ENCODE results near the gene ATF3.

The ATF3 gene, protein sequence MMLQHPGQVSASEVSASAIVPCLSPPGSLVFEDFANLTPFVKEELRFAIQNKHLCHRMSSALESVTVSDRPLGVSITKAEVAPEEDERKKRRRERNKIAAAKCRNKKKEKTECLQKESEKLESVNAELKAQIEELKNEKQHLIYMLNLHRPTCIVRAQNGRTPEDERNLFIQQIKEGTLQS

DNA sequence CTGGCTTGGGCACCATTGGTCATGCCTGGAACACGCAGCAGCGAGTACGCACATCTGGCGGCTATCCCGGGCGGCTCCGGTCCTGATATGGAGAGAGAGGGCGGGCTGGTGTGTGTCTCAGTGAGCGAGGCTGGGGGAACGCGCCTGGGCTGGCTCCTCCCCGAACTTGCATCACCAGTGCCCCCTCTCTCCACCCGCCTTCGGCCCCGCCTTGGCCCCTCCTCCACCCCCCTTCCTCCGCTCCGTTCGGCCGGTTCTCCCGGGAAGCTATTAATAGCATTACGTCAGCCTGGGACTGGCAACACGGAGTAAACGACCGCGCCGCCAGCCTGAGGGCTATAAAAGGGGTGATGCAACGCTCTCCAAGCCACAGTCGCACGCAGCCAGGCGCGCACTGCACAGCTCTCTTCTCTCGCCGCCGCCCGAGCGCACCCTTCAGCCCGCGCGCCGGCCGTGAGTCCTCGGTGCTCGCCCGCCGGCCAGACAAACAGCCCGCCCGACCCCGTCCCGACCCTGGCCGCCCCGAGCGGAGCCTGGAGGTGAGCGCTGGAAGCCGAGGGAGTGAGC is at the start of gene ATF3:
Gene ATF3, plus strand, starts transcription at position 370 of the 567 bp plus-strand sequence. CDS start 6,261 bp downstream, outside the sequence.
- peak; percentile 100 for DNase-seq

DNA sequence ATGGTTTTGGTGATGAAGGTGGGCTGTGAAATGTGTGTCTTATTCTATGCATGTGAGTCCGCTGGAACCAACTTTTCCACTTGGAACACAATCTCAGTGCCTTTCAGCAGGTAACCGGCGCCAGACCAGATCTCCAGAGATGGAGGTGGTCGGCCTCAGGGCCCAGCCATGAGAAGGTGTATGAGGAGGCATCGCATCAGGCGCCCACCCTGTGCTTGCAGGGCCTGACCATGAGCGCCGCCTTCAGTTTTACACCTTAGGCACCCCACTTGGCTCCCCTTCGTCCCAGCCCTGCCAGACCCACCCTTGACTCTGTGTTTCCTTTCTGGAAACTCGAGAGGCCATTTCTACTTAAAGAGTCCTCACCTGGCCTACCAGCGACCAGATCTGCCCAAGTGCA is 48.6 kb upstream of the ATF3 start:
- DNase-seq, result no peak

DNA sequence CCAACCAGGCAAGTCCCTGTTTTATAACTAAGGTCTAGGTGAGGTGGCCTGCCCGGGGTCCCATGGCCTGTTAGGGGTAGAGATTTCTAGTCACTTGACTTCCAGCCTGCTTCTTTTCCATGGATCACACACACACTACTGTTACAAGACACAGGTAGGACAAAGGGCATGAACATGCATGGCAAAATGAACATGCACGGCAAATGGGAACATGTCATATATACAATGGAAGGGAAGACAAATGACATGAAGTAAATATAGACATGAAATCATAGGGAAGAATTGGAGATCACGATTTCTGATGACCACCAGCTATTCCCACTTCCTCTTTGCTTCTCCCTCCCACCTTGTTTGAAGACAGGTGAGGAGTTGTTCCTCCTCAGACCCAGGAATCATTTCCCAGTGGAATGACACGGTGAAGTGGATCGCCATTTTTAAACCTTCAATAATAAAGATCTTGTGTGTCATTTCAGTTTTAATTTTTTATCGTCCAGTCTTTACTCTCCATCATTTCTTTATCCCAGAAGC is 47.6 kb upstream of the ATF3 start:
- DNase-seq, result no peak

DNA sequence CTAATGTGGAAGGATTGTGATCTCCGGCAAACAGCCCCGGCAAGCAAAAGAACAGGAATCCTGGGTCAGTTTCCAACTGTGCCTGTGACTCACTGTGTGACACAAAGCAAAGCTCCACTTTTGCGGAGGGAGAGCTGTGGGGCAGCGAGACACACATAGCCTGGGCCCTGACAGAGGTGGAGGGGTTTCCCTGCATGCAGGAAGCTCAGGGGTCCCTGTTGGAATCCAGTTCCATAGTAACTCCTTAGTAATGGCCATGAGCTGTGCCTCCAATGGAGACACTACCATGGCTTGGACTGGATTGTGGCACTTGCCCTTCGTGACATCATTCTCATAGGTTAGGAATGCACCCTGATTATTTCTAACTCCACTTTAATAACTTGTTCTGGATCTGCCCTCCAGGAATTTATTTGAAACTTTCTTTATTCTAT is 47.0 kb upstream of the ATF3 start:
- DNase-seq, result no peak

DNA sequence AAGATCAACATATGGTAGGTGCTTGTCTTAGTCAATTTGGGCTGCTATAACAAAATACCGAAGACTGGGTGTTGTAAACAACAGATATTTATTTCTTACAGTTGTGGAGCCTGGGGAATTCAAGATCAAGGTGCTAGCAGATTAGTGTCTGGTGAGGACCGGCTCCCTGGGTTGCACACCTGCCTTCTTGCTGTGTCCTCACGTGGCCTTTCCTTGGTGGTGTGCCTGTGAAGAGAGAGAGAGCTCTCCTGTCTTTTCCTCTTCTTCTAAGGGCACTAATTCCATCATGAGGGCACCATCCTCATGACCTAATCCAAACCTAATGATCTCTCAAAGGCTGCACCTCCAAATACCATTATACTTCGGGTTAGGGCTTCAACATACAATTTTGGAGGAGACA is 45.8 kb upstream of the ATF3 start:
- DNase-seq, result no peak

DNA sequence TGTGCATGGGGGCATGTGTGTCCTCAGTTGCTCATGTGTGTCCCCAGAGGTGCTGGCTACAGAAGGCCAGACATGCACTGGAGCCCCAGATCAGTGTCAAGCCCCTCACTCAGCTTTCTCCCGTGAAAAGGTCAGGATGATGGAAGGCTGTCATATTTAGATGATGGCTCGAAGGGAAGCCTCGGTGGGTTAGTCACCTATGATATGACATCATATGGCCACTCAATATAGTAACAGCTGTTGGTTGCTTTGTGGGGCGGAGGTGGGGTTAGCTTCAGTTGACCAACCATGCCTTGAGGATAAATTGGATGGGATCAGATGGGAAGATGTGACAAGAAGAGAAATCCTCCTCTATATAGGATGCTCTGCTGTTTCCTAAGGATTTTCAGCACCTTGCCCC is 43.5 kb upstream of the ATF3 start:
- no peak for DNase-seq

DNA sequence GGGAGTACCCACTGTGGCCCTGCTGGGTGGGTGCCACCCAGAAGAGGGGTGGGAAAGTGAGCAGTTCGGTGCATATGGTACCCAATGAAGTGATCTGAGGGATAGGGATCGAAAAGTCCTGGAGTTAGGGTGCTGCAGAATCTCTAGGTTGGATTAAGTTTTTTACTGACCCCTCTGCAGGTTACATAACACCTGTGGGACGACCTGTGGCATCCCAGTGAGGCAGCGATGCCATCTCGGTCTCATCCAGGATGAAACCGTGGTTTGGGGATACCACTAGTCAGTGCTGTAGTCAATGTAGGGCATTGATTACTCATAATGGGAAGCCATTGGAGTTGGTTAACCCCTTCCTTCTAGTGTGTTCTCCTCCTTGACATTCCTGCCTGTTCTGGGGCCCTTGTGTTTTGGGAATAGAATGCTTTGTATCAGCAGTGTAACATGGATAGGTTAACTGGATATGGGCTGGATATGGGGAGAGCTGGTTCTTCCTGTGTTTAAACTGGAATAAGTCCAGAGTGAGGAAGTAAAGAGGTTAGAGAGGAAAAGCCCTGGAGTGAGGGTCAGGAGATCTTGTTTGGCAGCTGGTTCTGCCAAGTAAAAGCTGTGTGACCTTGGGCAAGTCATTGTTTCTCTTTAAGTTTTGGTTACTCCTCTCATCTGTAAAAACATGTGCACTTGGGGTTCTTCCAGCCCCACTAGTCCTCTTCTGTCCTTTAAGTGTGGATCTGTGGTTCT is 42.8 kb upstream of the ATF3 start:
- DNase-seq, result no peak

DNA sequence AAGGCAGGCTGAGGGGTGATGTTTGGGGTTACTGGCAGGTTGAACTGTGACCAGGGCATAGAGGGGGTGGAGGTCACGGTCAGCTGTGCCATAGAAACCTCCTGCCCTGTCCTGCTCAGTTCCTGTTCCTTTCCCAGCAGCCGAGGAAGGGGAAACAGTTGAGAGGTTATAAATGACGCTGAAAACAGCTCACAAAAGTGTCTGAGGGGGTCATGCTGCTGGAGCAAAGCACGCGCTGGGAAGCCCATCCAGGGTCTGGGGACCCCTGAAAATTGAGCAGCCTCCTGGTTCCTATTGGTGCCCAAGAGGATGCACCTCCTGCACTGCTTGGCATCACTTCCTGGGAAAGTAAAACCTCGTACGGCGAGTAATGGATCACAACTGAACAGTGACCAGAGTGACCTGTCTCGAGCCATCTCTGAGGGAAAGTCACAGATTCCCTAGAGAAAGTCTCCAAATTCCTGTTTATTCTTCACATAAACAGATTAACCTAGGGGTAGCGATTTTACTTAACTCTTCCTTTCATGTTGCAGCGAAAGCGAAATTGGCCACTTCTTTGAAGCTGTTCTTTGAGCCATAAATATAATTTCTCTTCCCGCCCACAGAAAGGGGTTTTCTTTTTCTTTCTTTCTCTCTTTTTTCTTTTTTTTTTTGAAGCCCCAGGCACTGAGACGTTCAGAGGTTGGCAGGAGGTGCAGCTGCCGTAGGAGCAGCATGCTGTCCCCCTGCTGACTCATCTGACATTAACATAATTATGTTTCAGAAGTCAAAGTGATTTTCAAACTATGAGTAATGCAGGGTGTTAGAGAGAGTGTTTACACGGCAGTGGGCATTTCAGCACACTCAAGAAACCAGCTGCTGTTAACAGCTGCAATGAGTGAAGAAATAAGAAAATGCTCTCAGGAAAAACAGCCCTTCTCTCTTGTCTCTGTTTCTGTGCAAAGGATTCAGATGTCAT is 41.8 kb upstream of the ATF3 start:
- peak; percentile 62 for DNase-seq

DNA sequence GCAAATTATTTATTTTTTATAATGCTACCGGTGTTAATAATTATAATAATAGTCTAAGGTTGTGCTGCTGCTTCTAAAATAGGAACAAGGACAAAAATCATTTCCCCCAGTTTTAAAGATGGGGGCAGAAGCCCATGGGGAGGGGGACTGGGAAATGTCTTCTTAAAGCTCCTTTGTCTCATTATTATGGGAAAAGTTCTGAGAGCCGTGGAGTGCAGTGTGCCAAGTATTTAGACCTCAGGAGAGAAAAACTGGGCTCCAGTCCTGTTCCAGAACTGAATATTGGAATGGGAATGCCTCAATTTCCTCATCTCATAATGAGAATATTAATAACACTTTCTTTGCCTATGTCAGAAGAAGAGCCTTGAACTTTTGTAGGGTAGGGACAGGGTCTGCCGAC is 40.9 kb upstream of the ATF3 start:
- DNase-seq, result no peak

DNA sequence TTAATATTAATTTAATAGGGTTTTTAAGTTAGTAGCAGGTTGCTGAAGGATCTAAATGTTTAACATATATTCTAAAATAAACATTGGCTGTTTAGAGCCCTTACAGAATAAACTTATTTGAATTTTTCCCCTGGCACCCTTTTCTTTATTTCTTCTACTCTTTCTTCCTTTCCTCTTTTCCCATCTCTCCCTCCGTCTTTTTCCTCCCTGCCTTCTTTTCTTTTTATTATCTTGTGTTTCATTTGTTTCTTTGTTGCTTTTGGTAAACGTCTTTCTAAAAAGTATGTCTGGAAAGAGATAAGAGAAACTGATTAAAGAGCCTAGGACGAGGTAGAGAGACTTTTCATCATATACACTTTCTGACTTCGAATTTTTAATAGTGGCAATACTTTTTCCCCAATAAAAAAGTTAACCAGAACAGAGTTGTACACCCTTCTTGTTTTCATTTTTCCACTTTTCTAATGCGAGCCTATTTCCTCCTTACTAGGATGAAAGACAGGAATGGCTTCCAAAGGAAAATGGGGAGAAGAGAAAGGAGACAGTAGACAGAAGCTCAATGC is 39.5 kb upstream of the ATF3 start:
- no peak for DNase-seq

DNA sequence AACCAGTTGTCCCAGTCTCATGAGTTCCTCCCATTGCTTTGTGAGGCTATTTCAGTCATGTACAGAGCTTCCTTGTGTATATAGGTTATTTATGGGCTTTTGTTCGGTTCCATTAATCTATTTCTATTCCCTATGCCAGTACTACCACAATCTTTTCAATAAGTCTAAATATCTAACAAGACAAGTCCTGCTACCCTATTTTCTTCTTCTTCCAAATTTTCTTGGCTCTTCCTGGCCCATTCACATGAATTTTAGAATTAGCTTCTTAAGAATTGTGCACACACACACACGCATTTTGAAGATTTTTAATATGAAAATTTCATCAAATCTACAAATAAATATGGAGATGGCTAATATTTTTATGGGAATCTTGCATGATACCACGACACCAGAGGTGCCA is 33.8 kb upstream of the ATF3 start:
- no peak for DNase-seq

DNA sequence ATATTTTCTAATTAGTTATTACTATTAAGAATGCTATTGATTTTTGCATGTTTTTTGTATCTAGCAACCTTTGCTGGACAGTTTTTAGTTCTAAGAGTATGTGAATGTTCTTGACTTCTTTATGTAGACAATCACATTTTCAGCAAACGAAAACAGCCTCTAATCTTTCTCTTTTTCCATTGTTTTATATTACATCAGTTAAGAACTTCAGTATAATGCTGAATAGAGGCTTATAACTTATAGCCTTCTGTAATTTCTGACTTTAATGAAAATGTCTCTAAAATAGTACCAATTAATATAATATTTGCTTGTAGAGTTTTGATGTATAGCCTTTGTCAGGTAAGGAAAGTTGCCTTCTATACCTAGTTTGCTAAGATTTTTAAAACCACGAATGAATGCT is 33.2 kb upstream of the ATF3 start:
- DNase-seq, result no peak

DNA sequence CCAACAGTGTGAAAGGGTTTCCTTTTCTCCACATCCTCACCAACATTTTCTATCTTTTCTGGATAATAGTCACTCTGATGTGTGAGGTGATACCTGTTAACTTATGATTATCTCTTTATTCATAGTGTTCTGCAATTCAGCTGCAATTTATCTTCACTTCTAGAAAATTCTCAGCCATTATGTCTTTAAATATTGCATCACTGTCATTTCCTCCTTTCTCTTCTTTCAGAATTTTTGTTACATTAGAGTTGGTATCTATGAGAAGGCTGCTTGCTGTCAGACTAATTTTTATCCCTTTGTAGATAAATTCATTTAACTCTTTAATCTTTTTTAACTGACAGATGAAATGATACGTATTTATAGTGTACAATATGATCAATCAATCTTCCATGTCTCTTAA is 30.5 kb upstream of the ATF3 start:
- DNase-seq, result no peak

DNA sequence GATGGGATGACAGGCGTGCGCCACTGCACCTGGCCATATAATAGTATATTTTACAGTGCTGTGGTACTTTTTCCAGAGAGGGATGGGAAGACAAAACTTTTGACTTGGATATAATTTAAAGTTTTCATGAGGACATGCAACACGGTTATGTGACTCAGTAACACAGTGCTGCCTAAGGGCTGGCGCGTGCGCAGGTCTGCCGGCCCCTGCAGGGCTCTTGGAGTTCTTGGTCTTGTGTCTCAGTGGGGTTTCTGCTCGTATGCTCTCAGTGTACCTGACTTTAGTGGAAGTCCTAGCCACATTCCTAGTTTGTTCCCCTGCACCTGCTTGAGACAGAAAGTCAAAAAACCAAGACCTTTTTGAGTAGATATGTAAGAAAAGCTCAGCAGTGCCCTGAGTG is 27.5 kb upstream of the ATF3 start:
- no peak for DNase-seq

DNA sequence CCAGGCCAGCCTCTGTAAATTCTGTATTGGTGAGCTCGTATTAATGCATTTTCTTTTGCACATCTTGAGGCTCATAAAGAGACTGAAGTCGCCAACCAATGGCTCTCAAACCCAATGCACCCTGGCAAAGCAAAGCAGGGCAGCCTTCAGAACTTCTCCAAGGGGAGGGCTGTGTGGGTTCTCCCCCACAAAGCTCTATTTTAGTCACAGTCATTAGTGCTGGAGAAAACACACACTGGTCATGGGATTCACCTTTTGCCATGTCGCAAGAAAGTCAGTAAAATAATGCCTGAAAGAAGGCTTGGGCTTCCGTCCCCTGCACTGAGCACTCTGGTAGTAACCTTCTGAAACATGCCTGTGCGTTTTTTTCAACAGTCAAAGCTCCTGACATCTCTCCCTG is 26.3 kb upstream of the ATF3 start:
- DNase-seq, result no peak

DNA sequence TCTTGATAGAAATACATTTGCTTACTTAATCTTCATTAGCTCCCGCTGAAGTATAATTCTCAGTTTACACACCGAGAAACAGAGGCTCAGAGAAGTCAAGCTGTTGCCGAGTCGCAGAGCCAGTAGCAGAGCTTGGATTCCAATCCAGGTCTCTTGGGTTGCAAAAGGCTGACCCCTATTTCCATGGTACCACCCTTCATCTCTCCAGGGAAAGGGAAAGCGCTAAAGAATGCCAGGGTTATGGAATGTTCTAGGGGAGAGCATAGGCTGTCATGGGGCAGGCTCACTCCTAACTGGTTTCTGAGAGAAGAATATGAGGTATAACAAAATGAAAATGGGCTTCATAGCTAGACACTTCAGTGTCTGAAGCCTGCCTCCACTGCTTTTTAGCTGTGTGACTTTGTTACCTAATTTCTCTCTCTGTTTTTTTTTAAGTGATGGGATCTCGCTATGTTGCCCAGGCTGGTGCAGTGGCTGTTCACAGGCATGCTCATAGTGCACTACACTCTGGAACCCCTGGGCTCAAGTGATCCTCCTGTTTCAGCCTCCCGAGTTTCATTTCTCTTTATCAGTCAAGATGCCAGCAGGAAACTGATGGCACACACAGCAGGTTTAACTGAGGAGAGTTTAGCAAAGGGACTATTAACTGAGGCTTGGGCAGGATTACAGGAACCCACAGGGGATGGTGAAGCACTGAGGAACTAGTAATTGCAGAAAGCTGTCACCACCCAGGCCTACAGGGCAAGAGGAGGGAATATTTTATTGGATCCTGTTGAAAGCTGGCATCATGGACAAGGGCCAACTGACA is 25.5 kb upstream of the ATF3 start:
- DNase-seq, result no peak

DNA sequence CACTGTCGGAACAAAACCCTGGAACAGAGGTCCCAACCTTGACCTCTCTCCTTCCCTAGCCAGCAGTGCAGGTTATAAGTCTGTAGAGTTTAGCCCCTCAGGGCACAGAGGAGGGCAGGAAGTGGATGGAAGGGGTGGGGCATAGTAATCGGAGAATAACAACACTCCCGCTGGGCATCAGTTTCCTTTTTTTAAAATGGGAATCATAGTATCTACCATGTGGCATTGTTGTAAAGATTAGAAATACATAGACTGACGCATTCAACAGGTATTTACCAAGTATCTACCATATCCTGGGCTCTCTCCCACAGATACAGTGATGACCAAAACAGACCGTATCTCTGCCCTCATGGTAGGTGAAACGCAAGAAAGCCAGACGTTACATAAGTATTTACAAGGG is 24.9 kb upstream of the ATF3 start:
- no peak for DNase-seq

DNA sequence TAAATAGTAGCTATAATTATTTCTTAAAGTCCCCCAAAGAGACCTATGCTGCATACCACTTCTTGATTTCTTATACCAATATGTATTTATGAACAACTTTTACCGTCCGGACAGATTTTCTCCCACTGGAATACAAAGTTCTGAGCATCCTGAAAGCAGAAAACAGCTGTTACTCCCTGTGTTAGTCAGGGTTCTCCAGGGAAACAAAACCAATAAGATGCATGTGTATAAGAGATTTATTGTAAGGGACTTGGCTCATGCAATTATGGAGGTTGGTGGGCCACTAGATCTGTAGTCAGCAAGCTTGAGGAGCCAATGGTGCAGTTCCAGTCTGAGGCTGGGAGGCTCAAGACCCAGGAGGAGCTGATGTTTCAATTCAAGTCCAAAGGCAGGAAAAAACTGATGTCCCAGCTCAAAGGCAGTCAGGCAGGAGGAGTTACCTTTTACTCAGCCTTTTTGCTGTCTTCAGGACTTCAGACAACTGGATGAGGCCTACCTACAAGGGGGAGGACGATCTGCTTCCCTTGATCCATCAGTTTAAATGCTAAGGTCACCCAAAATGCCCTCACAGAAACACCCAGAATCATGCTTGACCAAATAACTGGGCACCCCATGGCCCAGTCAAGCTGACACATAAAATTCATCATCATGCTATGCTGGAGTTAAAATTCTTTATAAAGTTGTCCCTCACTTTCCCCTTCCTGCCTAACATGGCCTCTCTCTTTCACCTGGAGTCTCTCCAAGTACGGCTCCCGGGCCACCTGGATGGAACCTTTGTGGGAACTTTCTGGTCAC is 24.3 kb upstream of the ATF3 start:
- DNase-seq, result no peak

DNA sequence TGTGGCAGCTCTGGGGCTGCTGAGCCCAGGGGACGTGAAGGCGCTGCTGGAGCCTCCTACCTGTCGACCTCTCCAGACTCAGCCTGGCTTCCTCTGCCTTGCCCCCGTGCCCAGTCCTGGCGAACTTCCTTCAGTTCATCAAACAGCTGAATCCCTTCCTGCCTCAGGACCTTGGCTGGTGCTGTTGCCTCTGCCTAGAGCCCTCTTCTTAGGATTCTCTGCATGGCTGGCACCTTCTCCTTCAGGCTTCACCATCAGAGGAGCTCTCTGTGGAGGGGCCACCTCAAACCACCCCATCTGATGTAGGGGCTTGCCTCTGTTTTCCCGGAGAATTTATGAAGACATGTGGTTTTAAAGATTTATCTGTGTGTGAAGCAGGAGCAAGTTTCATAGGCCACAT is 23.4 kb upstream of the ATF3 start:
- no peak for DNase-seq

DNA sequence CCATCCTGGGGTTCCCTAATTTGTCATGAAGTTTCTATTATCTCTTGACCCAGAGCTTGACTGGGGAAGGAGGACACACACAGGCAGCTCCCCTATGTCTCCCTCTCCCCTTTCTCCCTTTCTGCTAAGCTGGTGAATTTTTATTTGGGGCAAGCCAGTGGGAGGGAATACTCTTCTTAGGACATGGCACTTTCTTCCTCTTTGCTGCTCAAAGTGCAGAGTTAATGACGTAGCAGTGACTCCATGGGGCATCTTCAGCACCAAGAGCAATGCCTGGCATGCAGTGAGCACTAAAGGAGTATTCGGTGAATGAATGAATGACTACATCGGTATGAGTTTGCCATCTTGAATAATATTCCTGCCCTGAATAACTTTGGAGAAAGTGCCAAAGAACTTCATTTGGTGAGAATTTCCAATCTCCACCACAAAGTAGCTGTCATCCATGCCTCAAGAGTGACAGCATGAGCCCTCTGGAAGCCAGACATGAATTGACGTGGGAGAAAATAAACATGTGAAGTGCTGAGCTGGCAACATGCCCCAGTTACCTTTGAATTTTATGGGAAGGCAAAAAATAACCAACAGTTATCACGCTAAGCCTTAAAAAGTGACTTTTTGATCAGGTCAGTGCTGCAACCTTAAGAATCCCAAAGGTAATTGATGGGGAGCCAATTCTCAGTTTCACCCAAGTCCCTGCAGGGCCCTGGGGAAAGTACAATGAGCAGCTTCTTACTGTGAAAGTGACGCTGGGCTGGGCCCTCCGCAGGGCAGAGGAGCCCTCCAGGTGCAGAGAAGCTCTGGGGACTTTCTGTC is 22.1 kb upstream of the ATF3 start:
- no peak for DNase-seq
